Spinal cord (tissue), 10 donors: ENCODE results near the gene SLC16A5. TPM values are rescaled to one million over a fixed set of nuclear protein-coding genes. Genes with fewer than 3 reads are reported as not detected.

Source experiments
- DNase-seq, 6 donors: peaks; one replicate each; pipeline versions ENCODE4 v3.0.0 to v3.0.0-alpha.2; 2013 to 2015; ENCODE audit warnings: low spot score in 6 of 6, low read depth in 4 of 6
- H3K27ac ChIP-seq: one replicate; pipeline ENCODE4 v1.5.1; 2013; ENCODE audit warnings: low read depth, low read length, control low read depth
- H3K27me3 ChIP-seq: one replicate; pipeline ENCODE4 v1.6.1; 2013; ENCODE audit warnings: low read length; ENCODE audit not compliant: control insufficient read depth, insufficient read depth
- H3K36me3 ChIP-seq: one replicate; pipeline ENCODE4 v1.6.1; 2013; ENCODE audit warnings: low read length; ENCODE audit not compliant: control insufficient read depth, insufficient read depth
- H3K4me1 ChIP-seq: one replicate; pipeline ENCODE4 v1.6.1; 2013; ENCODE audit warnings: low read length; ENCODE audit not compliant: control insufficient read depth, insufficient read depth
- H3K4me3 ChIP-seq: one replicate; pipeline ENCODE4 v1.5.1; 2013; ENCODE audit warnings: low read depth, low read length, control low read depth
- H3K9me3 ChIP-seq: one replicate; pipeline ENCODE4 v1.6.1; 2013; ENCODE audit warnings: low read length; ENCODE audit not compliant: control insufficient read depth, insufficient read depth
- WGBS: methylation state at CpG from one replicate; pipeline ENCODE4 v1.1.5; 2013; ENCODE audit warnings: missing lambda C conversion rate; ENCODE audit not compliant: insufficient coverage; 5-methylcytosine and 5-hydroxymethylcytosine counted together
- polyA plus RNA-seq, 2 donors: library from polyadenylated mRNA; unstranded; fragments of 120-200 nt; gene quantifications; one replicate each; pipeline ENCODE4 v1.2.1, GENCODE V29; 2013; ENCODE audit not compliant: insufficient read length in 2 of 2
- total RNA-seq, 2 donors: library from RNA; depleted of rRNA in 1 of 2; stranded (reverse); fragments of 120-200 nt in 1 of 2; fragments of >200 nt in 1 of 2; gene quantifications; one replicate each; pipeline versions ENCODE4 v1.2.3 to v1.2.4, GENCODE V29; 2013 to 2014
- donor health status: healthy.

SLC16A5 gene
- total and polyA plus RNA-seq, 4 donors = 2.4 to 8.7 (median 5.7) TPM

GRCh38 chr17:75109046-75109406, 21.3 kb downstream of the SLC16A5 start:
- WGBS = 4% methylated on average over 22 of the region's 22 CpGs
- H3K27ac ChIP-seq = no peak overlapping the region

GRCh38 chr17:75109407-75110233, 21.9 kb downstream of the SLC16A5 start, which contains the start of gene ARMC7:
Gene ARMC7, plus strand, starts transcription at chr17:75109969. Its CDS starts 320 bp downstream, at chr17:75110289.
- no peaks in the 10 kb centered on the region for H3K27me3 ChIP-seq
- no peaks in the 10 kb centered on the region for H3K9me3 ChIP-seq
- H3K36me3 ChIP-seq = peaks cover 6% of the 10 kb centered on the region
- WGBS = under 1% methylated on average over 68 of the region's 68 CpGs
- peak in 5 of 6 donors; percentile 65 to 95 (median 80) for DNase-seq
- H3K4me3 ChIP-seq = peak within 1 kb of the TSS; percentile 79
- H3K4me1 ChIP-seq = peaks cover 41% of the 10 kb centered on the region
- peak within 1 kb of the TSS; percentile 30 for H3K27ac ChIP-seq

More at GRCh38 chr17:75109046-75109406, 21.3 kb downstream of the SLC16A5 start:
- peak in 1 of 6 donors; percentile 18 for DNase-seq
- peaks cover 35% of the 10 kb centered on the region for H3K4me1 ChIP-seq
- no peaks in the 10 kb centered on the region for H3K27me3 ChIP-seq
- peak overlapping the region; percentile 79 for H3K4me3 ChIP-seq
- no peaks in the 10 kb centered on the region for H3K9me3 ChIP-seq
- peaks cover 3% of the 10 kb centered on the region for H3K36me3 ChIP-seq

- peaks cover 43% of the 10 kb centered on the region for H3K4me1 ChIP-seq
- H3K36me3 ChIP-seq = peaks cover 8% of the 10 kb centered on the region
- H3K27ac ChIP-seq = no peak overlapping the region
- peak overlapping the region; percentile 79 for H3K4me3 ChIP-seq
- no peaks in the 10 kb centered on the region for H3K9me3 ChIP-seq
- DNase-seq = no peak
- 28% methylated on average over 37 of the region's 40 CpGs for WGBS
- no peaks in the 10 kb centered on the region for H3K27me3 ChIP-seq
Measured at GRCh38 chr17:75110234-75110937, 22.6 kb downstream of the SLC16A5 start.

DNA sequence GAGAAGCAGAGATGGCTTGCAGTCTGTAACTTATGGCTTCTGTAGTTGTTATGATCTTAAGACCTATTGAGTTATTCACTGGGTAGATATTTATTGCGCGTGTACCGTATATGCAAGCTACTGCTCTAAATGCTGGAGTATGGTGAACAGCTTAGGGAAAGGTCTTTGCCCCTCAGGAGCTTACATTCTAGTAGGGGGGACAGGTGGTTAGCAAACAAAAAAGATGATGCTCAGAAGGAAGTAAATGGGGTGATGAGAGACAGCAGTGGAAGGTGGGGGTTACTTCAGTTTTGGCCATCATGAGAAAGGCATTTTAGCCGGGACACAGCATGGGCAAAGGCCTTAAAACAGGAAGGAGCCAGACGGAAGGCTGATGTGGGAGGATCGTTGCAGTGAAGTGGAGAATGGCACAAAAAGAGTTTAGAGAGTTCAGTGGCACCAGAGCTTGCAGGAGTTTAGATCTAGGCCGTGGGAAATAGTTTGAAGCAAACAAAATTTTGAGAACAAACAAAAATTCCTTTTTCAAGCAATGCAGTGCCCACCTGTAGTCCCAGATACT, 24.1 kb downstream of the SLC16A5 start:
- WGBS = 97% methylated on average over 6 of the region's 7 CpGs
- Histone ChIP-seq H3K4me3 (no peak overlapping the region), H3K36me3 (peaks cover 20% of the 10 kb centered on the region), H3K4me1 (peaks cover 38% of the 10 kb centered on the region), H3K27me3 (no peaks in the 10 kb centered on the region), H3K9me3 (no peaks in the 10 kb centered on the region), H3K27ac (no peak overlapping the region)
- no peak for DNase-seq

DNA sequence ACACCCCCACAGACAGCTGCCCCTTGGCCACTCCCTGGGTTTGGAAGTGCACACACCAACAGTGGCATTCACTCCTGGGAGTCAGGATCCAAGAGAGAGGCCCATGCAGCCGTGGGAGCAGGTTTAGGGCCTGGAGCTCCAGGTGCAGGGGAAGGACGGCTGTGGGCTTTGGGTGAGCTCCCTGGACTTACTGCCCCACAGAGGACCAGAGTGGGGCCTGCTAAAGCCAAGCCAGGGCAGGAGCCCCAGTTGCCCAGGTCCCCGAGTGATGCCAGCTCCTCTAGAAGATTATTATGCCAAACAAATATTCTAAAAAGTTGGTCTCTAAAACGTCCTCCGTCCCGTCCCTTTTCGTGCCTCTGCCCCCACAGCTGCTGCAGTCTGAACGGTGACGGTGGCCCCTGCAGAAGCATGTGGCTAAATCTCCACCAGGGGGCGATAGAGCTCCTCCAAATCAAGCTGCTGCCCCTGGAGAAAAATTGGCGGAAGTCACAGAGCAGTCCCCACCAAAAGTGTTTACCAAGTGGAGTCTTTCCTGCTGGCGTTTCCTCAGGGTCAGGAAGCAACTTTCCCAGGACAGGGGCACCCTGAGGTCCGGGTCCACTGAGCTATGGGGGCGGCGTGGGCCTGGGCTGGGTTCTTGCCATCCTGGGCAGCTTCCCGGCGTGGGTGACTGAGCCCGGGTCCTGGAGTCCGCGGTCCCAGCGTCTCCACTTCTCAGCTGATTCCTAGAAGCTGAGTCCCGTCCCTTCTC, 26.2 kb downstream of the SLC16A5 start:
- Histone ChIP-seq H3K4me1 (peaks cover 36% of the 10 kb centered on the region), H3K9me3 (no peaks in the 10 kb centered on the region), H3K4me3 (peak overlapping the region; percentile 47), H3K27ac (peak overlapping the region; percentile 75), H3K36me3 (peaks cover 29% of the 10 kb centered on the region), H3K27me3 (no peaks in the 10 kb centered on the region)
- peak in 5 of 6 donors; percentile 81 to 95 (median 88) for DNase-seq
- 28% methylated on average over 20 of the region's 22 CpGs for WGBS

DNA sequence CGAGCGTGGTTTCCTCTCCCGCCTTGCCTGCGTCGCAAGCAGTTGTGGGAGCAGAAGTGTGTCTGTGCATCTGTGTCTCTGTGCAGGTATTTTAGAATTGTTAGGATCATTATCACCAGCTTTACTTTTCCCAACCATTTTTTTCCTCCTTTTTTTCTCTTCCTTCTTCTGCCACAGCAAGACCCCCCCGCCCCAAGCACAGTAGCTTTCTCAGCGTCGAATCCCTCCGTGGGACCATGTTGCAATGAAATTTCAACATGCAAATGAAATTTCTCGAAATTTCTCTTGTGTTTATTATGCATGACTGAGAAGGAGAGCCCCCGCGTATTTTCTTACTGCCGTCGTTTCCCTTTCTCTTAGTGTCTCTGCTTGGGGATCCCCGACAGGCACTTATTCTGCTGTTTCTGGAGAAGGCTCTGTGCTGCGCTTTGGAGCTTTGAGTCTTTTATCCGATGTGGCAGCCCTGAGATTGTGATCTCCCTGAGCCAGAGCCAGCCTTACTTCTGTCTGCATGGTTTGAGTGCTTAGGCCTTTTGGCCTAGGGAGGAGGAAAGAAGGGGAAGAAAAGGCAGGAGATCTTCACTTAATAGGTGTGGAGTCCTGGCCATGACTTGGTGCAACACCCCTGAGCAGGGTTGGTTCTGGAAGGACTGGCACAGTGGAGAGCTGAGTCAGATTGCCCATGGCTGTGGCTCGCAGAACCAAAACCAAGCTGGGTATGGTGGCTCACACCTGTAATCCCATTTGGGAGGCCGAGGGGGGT, 27.0 kb downstream of the SLC16A5 start:
- H3K36me3 ChIP-seq = peaks cover 34% of the 10 kb centered on the region
- DNase-seq = no peak
- H3K4me3 ChIP-seq = peak overlapping the region; percentile 47
- H3K27me3 ChIP-seq = no peaks in the 10 kb centered on the region
- WGBS = 84% methylated on average over 8 of the region's 19 CpGs
- H3K27ac ChIP-seq = peak overlapping the region; percentile 75
- peaks cover 30% of the 10 kb centered on the region for H3K4me1 ChIP-seq
- H3K9me3 ChIP-seq = no peaks in the 10 kb centered on the region

DNA sequence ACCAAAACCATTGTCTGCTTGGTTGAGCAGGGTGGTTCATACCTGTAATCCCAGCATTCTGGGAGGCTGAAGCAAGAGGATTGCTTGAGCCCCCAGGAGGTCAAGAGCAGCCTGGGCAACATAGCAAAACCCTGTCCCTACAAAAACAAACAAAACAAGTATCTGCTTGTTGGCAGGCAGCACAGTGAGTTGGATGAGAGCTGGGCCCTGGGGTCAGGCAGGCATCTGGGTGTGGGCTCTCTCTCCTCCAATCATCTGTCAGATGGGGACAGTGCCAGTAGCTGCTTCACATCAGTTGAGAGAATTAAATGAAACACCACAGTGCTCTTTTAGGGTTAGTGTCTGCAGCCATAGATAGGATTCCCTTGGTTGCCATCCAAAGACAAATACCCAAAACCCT, 27.8 kb downstream of the SLC16A5 start:
- DNase-seq = no peak
- H3K36me3 ChIP-seq = peaks cover 38% of the 10 kb centered on the region
- H3K27ac ChIP-seq = no peak overlapping the region
- H3K9me3 ChIP-seq = no peaks in the 10 kb centered on the region
- H3K27me3 ChIP-seq = no peaks in the 10 kb centered on the region
- H3K4me3 ChIP-seq = no peak overlapping the region
- H3K4me1 ChIP-seq = peaks cover 25% of the 10 kb centered on the region

DNA sequence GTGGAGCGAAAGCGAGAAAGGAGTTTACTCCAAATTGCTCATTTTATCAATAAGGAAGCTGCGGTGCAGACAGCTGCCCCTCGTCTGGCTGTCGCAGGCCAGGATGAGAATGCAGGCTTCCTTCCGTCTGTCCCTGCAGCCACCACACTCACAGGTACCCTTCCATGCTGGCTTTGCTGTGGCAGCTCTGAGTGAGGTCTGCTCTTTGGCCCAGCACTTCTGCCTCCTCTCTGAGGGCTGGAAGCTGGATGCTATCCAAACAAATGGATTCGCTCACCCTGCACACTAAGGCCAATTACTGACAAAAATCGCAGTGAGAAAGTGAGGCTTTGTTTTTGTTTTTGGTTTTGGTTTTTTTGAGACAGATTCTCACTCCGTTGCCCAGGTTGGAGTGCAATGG, 29.0 kb downstream of the SLC16A5 start:
- Histone ChIP-seq H3K27ac (no peak overlapping the region), H3K9me3 (no peaks in the 10 kb centered on the region)

DNA sequence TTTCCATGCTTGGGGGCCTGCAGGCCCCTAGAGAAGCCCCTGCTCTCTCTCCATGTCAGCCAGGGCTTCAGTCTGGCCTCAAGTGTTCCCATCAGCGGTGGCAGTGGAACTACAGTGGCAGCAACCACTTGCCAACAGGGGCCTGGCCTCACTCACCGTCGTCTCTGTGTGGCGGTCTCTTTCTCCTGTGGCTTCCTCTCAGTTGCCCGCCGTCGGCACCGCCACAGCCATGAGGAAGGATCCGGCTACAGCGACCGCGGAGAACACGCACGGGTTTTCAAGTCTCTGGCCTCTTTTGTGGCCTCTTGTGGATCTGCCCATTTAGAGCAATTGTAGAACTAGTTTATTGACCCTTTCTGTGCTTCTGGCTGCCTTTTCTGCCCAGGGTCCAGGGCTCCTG, 30.6 kb downstream of the SLC16A5 start:
- Histone ChIP-seq H3K27me3 (no peaks in the 10 kb centered on the region), H3K4me3 (no peak overlapping the region), H3K4me1 (peaks cover 17% of the 10 kb centered on the region), H3K36me3 (peaks cover 35% of the 10 kb centered on the region), H3K9me3 (no peaks in the 10 kb centered on the region), H3K27ac (no peak overlapping the region)
- DNase-seq = no peak
- 88% methylated on average over 14 of the region's 14 CpGs for WGBS

More for the DNA sequence above, 29.0 kb downstream of the SLC16A5 start:
- Histone ChIP-seq H3K4me3 (no peak overlapping the region), H3K27me3 (no peaks in the 10 kb centered on the region), H3K4me1 (peaks cover 17% of the 10 kb centered on the region), H3K36me3 (peaks cover 38% of the 10 kb centered on the region)
- no peak for DNase-seq
- WGBS = 81% methylated on average over 7 of the region's 9 CpGs
